GM13977 (cell line): Measurements from ENCODE around the gene REST.
"Not testable (repeated sequence)": the region's sequence is repeated elsewhere in the genome, so short reads cannot be mapped to it uniquely, and the experiment has no call there.

Experiments
- DNase-seq: peaks from one replicate; pipeline ENCODE4 v3.0.0; 2012; ENCODE audit warnings: low spot score
- CTCF ChIP-seq: IDR thresholded peaks from 2 replicates; pipeline ENCODE4 v1.5.1; 2012; ENCODE audit warnings: mild to moderate bottlenecking, control low read depth; ENCODE audit not compliant: insufficient read depth; ENCODE audit errors: extremely low read depth, missing control alignments
- in situ Hi-C: fragments of 300-500 bp; cut with MboI; formaldehyde crosslinking; loops from one replicate; pipeline ENCODE4 v1.12.0; 2022; ENCODE audit warnings: low sequenced_read_pairs, low pct_unique_long_range_greater_than_20kb, mixed read lengths, inconsistent platforms; ENCODE audit not compliant: unreplicated experiment

Gene REST

DNA sequence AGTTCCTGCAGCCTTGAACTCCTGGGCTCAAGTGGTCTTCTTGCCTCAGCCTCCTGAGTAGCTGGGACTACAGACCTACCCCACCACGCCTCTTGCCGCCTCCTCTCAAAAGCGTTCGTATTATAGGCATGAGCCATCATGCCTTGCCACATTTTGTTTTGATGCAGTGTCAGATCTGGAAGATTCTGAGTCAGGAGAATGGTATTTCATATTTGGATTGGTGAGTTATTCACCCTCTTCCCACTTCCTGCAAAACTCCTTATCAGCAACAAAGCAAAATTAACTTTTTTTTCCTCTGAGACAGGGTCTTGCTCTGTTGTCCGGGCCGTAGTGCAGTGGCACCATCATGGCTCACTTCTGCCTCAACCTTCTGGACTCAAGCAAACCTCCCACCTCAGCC, 29.6 kb downstream of the REST start:
- in situ Hi-C loops, result no loop called here
- DNase-seq, result no peak
- TF ChIP-seq CTCF, result no peak

DNA sequence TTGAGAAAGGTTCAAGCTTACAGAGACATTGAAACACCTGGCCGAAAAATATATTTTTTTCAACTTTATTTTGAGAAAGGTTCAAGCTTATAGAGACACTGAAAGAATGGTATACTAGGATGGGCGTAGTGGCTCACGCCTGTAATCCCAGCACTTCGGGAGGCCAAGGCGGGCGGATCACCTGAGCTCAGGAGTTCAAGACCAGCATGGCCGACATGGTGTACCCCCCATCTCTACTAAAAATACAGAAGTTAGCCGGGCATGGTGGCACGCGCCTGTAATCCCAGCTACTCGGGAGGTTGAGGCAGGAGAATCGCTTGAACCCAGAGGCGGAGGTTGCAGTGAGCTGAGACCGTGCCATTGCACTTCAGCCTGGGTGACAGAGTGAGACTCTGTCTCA, 32.1 kb downstream of the REST start:
- in situ Hi-C loops, DNase-seq: not testable (repeated sequence)

- no peak for TF ChIP-seq CTCF
These were observed 32.7 kb downstream of the REST start for GRCh38 chr4:56940403-56940802.

GRCh38 chr4:56940971-56941370, 33.3 kb downstream of the REST start:
- in situ Hi-C loops, result no loop called here
- TF ChIP-seq CTCF, result no peak
- no peak for DNase-seq

More at GRCh38 chr4:56940403-56940802, 32.7 kb downstream of the REST start:
- DNase-seq, result no peak
- in situ Hi-C loops, result no loop called here

GRCh38 chr4:56941403-56941802, 33.7 kb downstream of the REST start:
- no peak for DNase-seq
- TF ChIP-seq CTCF, result no peak
- in situ Hi-C loops, result no loop called here

DNA sequence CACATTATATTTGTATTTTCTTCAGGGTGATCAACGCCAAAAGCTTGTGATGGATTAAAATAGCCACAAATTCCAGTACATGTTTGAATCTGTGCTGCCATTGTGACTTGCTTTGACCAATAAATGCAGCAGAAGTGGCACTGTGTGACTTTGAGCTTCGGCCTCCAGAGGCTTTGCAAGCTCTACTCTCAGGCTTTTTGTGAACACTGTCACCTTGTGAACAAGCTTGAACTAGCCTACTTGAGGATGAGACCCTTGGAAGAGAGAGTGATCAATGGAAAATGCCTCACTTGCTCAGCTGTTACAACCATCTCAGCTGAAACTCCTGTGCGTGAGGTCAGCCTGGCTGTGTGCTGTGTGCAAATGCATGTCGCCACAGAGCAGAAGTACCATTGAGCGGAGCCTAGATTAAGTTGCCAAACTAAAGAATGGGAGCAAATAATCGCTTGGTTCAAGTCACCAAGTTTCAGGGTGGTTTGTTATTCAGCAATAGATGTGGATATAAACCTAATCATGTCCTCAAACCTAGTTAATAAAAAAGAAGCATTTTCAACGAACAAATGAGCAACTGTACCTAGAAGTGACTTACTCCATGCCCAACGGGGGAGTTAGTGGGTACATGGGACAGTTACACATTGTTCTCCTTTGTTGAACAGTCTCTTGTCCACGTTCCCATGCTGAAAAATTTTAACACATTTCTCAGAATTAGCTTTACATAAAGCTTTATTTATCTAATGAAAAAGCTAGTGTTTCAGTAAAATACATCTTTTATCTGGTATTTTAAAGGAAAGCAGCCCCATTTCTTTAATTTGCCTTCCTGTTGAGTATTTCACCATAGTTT, 46.2 kb downstream of the REST start:
- in situ Hi-C loops, result no loop called here
- TF ChIP-seq CTCF, result no peak
- no peak for DNase-seq

- TF ChIP-seq CTCF, result no peak
- in situ Hi-C loops, result no loop called here
- DNase-seq, result no peak
These were observed 50.4 kb downstream of the REST start for GRCh38 chr4:56958111-56958517.
